SH-SY5Y (cell line): ENCODE data around the gene ATG13.

Experiments used
- GATA2 ChIP-seq: IDR thresholded peaks from 2 replicates; pipeline ENCODE4 v1.6.1; 2011; ENCODE audit warnings: mild to moderate bottlenecking, low read depth, low read length
- GATA3 ChIP-seq: IDR thresholded peaks from 2 replicates; pipeline ENCODE4 v1.6.1; 2011; ENCODE audit warnings: low read depth, mild to moderate bottlenecking, low read length, moderate library complexity

GRCh38 chr11:46695345-46696211, 78.2 kb downstream of the ATG13 start:
- TF ChIP-seq GATA2 (no peak), GATA3 (no peak)
